GM19328 (cell line): ENCODE data around the gene DGKH.

ENCODE experiments used
- ATAC-seq: cut with Tn5 transposase; IDR thresholded peaks from one replicate; pipeline ENCODE4 v1.9.1; 2021; ENCODE audit warnings: mild to moderate bottlenecking, moderate library complexity; ENCODE audit not compliant: unreplicated experiment

The DGKH gene

DNA sequence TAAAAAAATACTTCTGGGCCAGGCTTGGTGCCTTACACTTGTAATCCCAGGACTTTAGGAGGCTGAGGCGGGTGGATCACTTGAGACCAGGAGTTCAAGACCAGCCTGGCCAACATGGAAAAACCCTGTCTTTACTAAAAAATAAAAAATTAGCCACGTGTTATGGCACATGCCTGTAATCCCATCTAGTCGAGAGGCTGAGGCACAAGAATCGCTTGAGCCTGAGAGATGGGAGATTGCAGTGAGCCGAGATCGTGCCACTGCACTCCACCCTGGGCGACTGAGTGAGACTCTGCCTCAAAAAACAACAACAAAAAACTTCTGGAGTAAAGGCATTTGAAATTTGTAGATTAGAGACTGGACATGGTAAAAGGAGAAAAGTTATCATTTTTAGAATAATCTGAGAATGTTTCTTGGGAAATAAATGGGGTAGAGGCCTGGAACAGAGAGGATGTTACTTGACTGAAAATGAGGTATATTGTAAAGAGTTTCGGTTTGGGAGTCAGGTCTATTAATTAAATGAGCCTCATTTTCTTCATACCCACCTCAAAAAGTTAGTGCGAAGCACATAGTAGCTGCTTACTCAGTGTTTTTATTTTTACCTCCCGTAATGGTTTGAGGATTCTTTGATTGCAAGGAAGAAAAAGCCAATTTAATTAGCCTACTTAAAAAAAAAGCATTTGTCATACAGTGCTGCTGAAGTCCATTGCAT lies 226.1 kb downstream of the DGKH start:
- ATAC-seq: no peak

DNA sequence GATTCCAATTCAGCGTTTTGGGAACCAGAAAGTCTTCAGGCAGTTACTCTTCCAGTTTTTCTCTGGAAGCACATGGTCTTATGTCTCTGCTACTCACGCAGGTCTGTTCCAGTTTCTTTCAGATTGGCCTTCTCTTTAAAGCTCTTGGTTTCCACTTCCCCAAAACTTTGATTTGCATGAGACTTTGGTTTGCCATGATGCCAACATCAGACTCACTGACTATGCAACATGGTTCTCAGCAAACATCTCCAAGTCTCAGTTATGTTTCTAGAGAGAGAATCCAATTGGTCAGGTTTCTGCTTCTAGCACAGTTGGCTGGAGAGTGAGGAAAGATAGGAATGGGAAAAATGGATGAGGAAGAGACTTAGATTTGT lies 226.6 kb downstream of the DGKH start:
- peak; percentile 23 for ATAC-seq

DNA sequence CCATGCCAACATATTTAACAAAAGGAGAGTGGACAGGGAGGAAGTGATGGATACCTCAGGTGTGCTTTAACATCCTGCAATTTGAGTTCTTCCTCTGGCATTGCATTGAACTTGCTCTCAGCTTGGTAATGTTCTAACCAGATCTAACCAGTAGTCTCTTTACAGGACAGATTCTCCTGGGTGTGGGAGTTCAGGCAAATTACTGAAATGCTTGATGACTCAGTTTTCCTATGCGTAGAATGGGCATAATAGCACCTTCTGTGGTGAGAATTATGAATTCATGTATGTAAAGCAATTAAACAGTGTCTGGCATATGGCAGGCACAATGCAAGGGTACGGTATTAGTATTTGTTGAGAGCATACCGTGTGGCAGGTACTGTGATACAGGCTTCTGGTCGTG lies 227.1 kb downstream of the DGKH start:
- no peak for ATAC-seq

DNA sequence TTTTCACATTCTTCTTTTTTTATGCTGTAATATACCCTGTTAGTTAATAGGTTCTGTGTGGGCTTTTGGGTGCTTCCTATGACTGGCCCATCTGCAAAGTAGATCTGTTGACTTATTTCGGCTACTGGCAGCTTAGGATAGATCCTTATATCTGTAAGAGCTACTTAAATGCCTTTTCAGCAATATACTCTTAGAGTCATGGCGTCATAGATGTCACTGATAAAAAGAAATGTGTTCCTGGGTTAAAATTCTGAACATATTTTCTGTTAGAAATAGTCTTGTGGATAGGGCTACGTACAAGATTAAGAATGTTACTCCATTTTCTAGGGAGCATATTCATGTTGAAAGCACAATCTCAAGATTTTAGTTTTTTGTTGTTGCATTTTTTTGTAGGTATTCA lies 228.2 kb downstream of the DGKH start:
- ATAC-seq: no peak

DNA sequence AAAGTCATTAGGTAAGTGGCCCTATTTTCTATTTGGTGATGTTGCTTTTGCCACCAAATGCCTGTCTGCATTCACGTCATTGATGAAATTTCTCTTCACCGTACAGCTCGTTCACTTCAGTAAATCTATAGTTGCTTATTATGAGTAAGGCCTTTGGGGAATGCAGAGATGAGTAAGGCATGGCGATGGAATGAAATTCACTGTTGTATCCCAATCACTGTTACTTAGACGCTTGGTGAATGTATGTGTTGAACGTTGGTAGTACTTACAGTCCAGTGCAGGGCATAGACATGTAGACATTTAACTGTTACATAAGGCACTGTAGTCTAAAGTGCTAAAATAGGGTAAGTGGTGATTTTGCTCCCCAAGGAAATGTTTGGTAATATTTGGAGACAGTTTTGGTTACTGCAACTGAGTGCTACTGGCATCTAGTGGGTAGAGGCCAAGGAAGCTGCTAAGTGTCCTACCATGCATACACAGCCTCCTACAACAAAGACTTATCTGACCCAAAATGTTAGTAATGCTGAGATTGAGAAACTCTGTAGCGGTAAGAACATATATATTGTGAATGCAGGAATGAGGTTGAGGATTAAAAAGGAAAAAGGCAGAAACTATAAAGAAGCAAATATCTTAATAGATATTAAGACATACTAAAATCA lies 229.3 kb downstream of the DGKH start:
- no peak for ATAC-seq

DNA sequence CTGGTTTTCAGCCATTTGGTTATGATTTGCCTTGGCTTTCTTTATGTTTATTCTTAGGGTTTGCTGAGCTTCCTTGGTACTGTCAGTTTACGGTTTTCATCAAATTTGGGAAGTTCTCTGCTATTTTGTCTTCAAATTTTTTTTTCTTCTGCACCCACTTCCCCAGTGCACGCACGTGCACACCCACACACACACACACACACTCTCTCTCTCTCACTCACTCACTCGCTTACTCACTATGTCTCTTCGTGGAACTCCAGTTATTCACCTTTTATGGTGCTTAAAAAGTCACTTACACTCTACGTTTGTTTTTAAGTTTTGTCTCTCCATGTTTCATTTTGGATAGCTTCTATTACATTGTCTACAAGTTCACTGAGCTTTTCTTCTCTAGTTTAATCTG lies 230.6 kb downstream of the DGKH start:
- ATAC-seq: no peak

DNA sequence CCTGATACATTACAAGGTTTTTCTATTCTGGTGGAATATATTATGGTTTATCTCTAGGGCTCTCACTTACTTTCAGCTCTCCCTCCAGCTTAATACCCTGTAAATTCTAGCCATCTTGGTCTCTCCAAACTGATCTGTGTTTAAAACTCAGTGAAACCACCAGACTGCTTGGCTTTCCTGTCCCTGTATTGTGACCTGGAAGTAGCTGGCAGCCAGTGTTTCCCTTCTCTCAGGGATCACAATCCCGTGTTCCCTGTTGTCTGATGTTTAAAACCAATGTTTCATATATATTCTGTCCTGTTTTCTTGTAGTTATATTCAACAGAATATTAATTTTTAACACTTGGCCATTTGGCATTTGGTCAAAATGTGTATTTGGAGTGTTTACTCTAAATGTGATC lies 231.5 kb downstream of the DGKH start:
- no peak for ATAC-seq

DNA sequence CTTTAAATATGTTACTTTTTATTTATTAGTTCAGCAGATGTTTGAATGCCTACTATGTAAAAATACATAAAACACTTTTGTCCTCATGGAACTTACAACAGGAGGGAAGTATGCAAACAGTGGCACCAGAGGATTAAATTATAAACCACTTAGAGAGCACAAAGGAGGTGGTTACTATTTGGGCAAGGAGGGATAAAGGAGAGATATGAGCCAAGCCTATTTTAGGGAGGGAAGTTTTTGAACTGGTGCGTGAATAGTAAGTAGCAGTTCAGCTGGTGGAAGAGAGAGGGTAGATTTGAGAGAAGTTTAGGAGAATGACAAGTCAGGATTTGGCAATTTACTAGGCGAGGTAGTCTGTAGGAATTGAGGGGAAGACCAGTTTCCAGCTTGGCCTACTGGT lies 232.1 kb downstream of the DGKH start:
- ATAC-seq: no peak

DNA sequence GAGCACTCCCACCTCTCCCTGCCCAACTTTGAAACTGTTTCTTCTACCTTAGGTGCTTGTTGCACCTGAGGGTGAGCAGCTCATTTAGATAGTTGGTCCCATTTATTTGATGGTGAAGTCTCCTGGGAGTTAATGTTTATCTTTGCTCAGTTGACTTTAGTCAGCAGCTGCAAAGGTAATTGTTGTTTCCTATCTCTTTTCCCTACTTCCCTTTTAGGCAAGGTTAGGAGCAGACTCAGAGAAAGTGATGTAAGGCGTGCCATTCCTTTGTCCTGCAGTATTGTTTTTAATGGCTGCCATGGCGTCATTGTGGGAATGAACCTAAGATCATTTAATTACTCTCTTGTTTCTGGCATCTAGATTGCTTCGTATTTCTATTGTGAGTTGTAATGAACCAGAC lies 235.1 kb downstream of the DGKH start:
- ATAC-seq: no peak

DNA sequence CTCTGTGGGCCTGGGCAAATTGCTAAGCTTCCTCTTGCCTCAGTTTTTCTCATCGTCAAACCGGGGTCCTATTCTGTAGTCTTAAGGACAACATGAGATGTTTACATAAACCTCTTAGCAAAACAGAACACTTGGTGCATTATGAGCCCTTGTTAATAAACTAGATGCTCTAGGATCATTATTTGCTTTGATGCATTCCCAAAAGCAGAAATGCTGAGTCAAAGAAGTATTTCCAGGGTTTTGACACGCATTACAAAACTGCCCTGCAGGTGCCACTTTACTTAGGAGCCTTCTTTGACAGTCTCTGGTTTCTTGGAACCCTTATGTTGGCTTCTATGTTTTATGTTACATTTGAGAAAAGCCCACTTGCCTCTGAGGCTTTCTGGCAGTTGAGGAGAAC lies 235.6 kb downstream of the DGKH start:
- ATAC-seq: no peak
